NCI-H2029 treated with DMSO at 0.1 percent for 48 hours (cell line): Measurements from ENCODE around the gene TMEM150A.
"Not testable (repeated sequence)": the region's sequence is repeated elsewhere in the genome, so short reads cannot be mapped to it uniquely, and the experiment has no call there.

Experiments
- DNase-seq: peaks from one replicate; lab custom pipeline; 2025; lab: John Stamatoyannopoulos, UW

TMEM150A gene

GRCh38 chr2:85566265-85566664, 36.2 kb downstream of the TMEM150A start:
- no peak for DNase-seq

- no peak for DNase-seq
Observed at GRCh38 chr2:85564144-85564563, 38.3 kb downstream of the TMEM150A start.

GRCh38 chr2:85561280-85562212, 41.0 kb downstream of the TMEM150A start, which contains the start of gene GGCX:
Gene GGCX, minus strand, starts transcription at chr2:85561493. Its CDS starts 65 bp downstream, at chr2:85561428.
- DNase-seq: peak; percentile 60

- no peak for DNase-seq
Observed at GRCh38 chr2:85560812-85561279, 41.7 kb downstream of the TMEM150A start.

GRCh38 chr2:85560403-85560726, 42.1 kb downstream of the TMEM150A start:
- not testable (repeated sequence) for DNase-seq

GRCh38 chr2:85558160-85558559, 44.3 kb downstream of the TMEM150A start:
- no peak for DNase-seq

GRCh38 chr2:85557130-85557529, 45.4 kb downstream of the TMEM150A start:
- no peak for DNase-seq

- no peak for DNase-seq
Observed at GRCh38 chr2:85554980-85555612, 47.4 kb downstream of the TMEM150A start.

GRCh38 chr2:85553184-85553583, 49.3 kb downstream of the TMEM150A start:
- DNase-seq: no peak

- DNase-seq: peak; percentile 65
Observed at GRCh38 chr2:85551698-85552678, 50.5 kb downstream of the TMEM150A start.

GRCh38 chr2:85550486-85550885, 52.0 kb downstream of the TMEM150A start:
- no peak for DNase-seq

- no peak for DNase-seq
Observed at GRCh38 chr2:85549826-85550225, 52.7 kb downstream of the TMEM150A start.

GRCh38 chr2:85549095-85549494, 53.4 kb downstream of the TMEM150A start:
- DNase-seq: no peak

GRCh38 chr2:85548608-85548900, 53.9 kb downstream of the TMEM150A start:
- no peak for DNase-seq
